Hepatocyte (in vitro differentiated cells): ENCODE data around the gene TOP3B.

ENCODE experiments used
- EZH2 ChIP-seq: fragments of 200-600 bp; sonication (generic); IDR thresholded peaks from 2 replicates; pipeline ENCODE4 v1.6.1; 2016; ENCODE audit warnings: antibody characterized with exemption, mild to moderate bottlenecking, borderline replicate concordance
- EZH2phosphoT487 ChIP-seq: fragments of 200-600 bp; sonication (generic); IDR thresholded peaks from one replicate; pipeline ENCODE4 v1.6.1; 2018; ENCODE audit warnings: antibody characterized with exemption, mild to moderate bottlenecking, low read depth, moderate library complexity; ENCODE audit not compliant: unreplicated experiment, severe bottlenecking
- TF ChIP-seq, protein P1 (sequence below): fragments of 200-600 bp; sonication (generic); IDR thresholded peaks from 2 replicates; pipeline ENCODE4 v1.5.1; 2016; ENCODE audit warnings: antibody characterized with exemption, mild to moderate bottlenecking; ENCODE audit not compliant: poor library complexity

- TF ChIP-seq, protein P1, sequence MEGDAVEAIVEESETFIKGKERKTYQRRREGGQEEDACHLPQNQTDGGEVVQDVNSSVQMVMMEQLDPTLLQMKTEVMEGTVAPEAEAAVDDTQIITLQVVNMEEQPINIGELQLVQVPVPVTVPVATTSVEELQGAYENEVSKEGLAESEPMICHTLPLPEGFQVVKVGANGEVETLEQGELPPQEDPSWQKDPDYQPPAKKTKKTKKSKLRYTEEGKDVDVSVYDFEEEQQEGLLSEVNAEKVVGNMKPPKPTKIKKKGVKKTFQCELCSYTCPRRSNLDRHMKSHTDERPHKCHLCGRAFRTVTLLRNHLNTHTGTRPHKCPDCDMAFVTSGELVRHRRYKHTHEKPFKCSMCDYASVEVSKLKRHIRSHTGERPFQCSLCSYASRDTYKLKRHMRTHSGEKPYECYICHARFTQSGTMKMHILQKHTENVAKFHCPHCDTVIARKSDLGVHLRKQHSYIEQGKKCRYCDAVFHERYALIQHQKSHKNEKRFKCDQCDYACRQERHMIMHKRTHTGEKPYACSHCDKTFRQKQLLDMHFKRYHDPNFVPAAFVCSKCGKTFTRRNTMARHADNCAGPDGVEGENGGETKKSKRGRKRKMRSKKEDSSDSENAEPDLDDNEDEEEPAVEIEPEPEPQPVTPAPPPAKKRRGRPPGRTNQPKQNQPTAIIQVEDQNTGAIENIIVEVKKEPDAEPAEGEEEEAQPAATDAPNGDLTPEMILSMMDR = no peak
- TF ChIP-seq EZH2phosphoT487 (no peak), EZH2 (no peak)
Measured at GRCh38 chr22:22018825-22019658, 36.5 kb upstream of the TOP3B start.
